Astrocyte (in vitro differentiated cells and primary cell): Measurements from ENCODE around the gene TOM1L2.

Source experiments
- EZH2 ChIP-seq: IDR thresholded peaks from 2 replicates; pipeline ENCODE4 v1.6.1; 2012; ENCODE audit warnings: mild to moderate bottlenecking, low read length, inconsistent platforms; ENCODE audit not compliant: insufficient read depth
- TF ChIP-seq, protein P1 (sequence below): IDR thresholded peaks from 2 replicates; pipeline ENCODE4 v1.5.1; 2011; ENCODE audit warnings: low read depth, mild to moderate bottlenecking, inconsistent platforms, low read length, moderate library complexity; ENCODE audit not compliant: insufficient read depth

DNA sequence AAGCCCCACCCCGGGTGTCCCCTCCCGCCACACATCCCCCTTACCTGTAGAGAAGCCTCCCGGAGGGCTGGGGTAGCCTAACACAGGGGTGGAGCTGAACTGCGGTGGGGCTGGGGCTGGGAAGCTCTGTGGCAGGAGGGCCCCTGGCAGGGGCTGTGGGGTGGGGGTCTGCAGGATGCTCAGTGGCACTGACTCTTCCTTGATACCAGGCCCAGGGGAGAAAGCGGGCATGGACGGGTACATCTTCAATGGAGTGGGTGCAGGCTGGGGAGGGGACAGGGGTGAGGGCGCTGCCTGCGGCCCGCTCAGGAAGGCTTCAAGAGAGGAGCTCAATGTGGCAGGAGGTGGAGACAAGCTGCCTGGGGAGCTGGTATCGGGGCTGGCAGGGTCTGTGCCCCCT is 152.2 kb downstream of the TOM1L2 start:
- TF ChIP-seq, protein P1, sequence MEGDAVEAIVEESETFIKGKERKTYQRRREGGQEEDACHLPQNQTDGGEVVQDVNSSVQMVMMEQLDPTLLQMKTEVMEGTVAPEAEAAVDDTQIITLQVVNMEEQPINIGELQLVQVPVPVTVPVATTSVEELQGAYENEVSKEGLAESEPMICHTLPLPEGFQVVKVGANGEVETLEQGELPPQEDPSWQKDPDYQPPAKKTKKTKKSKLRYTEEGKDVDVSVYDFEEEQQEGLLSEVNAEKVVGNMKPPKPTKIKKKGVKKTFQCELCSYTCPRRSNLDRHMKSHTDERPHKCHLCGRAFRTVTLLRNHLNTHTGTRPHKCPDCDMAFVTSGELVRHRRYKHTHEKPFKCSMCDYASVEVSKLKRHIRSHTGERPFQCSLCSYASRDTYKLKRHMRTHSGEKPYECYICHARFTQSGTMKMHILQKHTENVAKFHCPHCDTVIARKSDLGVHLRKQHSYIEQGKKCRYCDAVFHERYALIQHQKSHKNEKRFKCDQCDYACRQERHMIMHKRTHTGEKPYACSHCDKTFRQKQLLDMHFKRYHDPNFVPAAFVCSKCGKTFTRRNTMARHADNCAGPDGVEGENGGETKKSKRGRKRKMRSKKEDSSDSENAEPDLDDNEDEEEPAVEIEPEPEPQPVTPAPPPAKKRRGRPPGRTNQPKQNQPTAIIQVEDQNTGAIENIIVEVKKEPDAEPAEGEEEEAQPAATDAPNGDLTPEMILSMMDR: no peak
- no peak for TF ChIP-seq EZH2
